K562 (cell line): Measurements from ENCODE around the gene H2AZ2. TPM values are rescaled to one million over a fixed set of nuclear protein-coding genes. Genes with fewer than 3 reads are reported as not detected.
A peak's percentile ranks its signal among the peaks of the same experiment; 100 is the strongest.

Source experiments
- BMI1 ChIP-seq: fragments of 150-350 bp; IDR thresholded peaks from 2 replicates; pipeline ENCODE4 v1.6.1; 2014; ENCODE audit warnings: low read length
- CC2D1A ChIP-seq: fragments of 450-650 bp; IDR thresholded peaks from 2 replicates; pipeline ENCODE4 v1.6.1; 2017; ENCODE audit warnings: mild to moderate bottlenecking
- E2F1 ChIP-seq: sonication (generic); formaldehyde crosslinking; IDR thresholded peaks from 2 replicates; pipeline ENCODE4 v1.8.1; 2023; ENCODE audit warnings: mild to moderate bottlenecking, missing genetic modification reagents, moderate library complexity
- ERF ChIP-seq: fragments of 450-650 bp; formaldehyde crosslinking; IDR thresholded peaks from 2 replicates; pipeline ENCODE4 v1.4.0; 2020; ENCODE audit warnings: mild to moderate bottlenecking, mixed read lengths
- ETV1 ChIP-seq: fragments of 450-650 bp; conservative IDR thresholded peaks from 2 replicates; pipeline ENCODE4 v1.6.1; 2016; ENCODE audit warnings: missing genetic modification characterization, control low read depth, low read depth, missing compliant biosample characterization
- NFIC ChIP-seq: fragments of 450-650 bp; IDR thresholded peaks from 2 replicates; pipeline ENCODE4 v1.6.1; 2017; ENCODE audit warnings: mild to moderate bottlenecking, inconsistent platforms
- NFRKB ChIP-seq: fragments of 450-650 bp; IDR thresholded peaks from 2 replicates; pipeline ENCODE4 v1.6.1; 2016; ENCODE audit warnings: low read depth
- NR2C2 ChIP-seq, 2 experiments: fragments of 200-800 bp in 1 of 2; sonication (Bioruptor generic) in 1 of 2; sonication (generic) in 1 of 2; formaldehyde crosslinking in 1 of 2; IDR thresholded peaks; 2 replicates each; pipeline versions ENCODE4 v1.6.1 to v1.8.0; 2016 to 2022; ENCODE audit warnings: mild to moderate bottlenecking in 1 of 2, missing compliant biosample characterization in 1 of 2, missing genetic modification characterization in 1 of 2, missing genetic modification reagents in 1 of 2
- PATZ1 ChIP-seq: fragments of 250-450 bp; sonication (Bioruptor Pico); IDR thresholded peaks from 2 replicates; pipeline ENCODE4 v1.5.0; 2020; ENCODE audit warnings: mild to moderate bottlenecking, borderline replicate concordance
- RBM34 ChIP-seq: fragments of 200-400 bp; formaldehyde crosslinking; IDR thresholded peaks from 2 replicates; pipeline ENCODE4 v1.6.1; 2018; ENCODE audit warnings: low read length, borderline replicate concordance; ENCODE audit not compliant: insufficient read depth
- RERE ChIP-seq: sonication (generic); formaldehyde crosslinking; IDR thresholded peaks from 2 replicates; pipeline ENCODE4 v1.8.0; 2023; ENCODE audit warnings: missing genetic modification reagents, mild to moderate bottlenecking, borderline replicate concordance
- TAL1 ChIP-seq: fragments of 450-650 bp; IDR thresholded peaks from 2 replicates; pipeline ENCODE4 v1.6.1; 2016; ENCODE audit warnings: mild to moderate bottlenecking
- TEAD1 ChIP-seq, 2 experiments: fragments of 450-650 bp in 1 of 2; sonication (generic) in 1 of 2; formaldehyde crosslinking; IDR thresholded peaks; 2 replicates each; pipeline versions ENCODE4 v1.4.0 to v1.8.0; 2020 to 2022; ENCODE audit warnings: mild to moderate bottlenecking in 2 of 2, missing genetic modification reagents in 1 of 2
- ZBTB12 ChIP-seq: fragments of 250-450 bp; sonication (Bioruptor Pico); IDR thresholded peaks from 2 replicates; pipeline ENCODE4 v1.4.0; 2020
- ZC3H11A ChIP-seq: IDR thresholded peaks from 2 replicates; pipeline ENCODE4 v1.6.1; 2012; ENCODE audit warnings: low read depth, low read length, improper control_type of control experiment
- ZFP36 ChIP-seq: fragments of 150-350 bp; IDR thresholded peaks from 2 replicates; pipeline ENCODE4 v1.6.1; 2018; ENCODE audit warnings: low read length, low read depth; ENCODE audit not compliant: partially characterized antibody
- ZNF57 ChIP-seq: fragments of 450-650 bp; formaldehyde crosslinking; IDR thresholded peaks from 2 replicates; pipeline ENCODE4 v1.4.0; 2020; ENCODE audit warnings: mild to moderate bottlenecking, moderate library complexity
- polyA plus RNA-seq, 8 experiments: library from polyadenylated mRNA; depleted of rRNA in 4 of 8; stranded (reverse) in 5 of 8; unstranded in 3 of 8; fragments of >200 nt; fragmentation: Nextera tagmentation in 2 of 8; fragmentation: Illumina TruSeq in 1 of 8; extraction: Ambion mirVana in 2 of 8; extraction: Trizol in 1 of 8; gene quantifications; 2 replicates each; pipeline versions ENCODE4 v1.2.1 to v1.2.3, GENCODE V29; 2011 to 2014; ENCODE audit warnings: inconsistent platforms in 1 of 8, missing spikeins in 1 of 8
- total RNA-seq, 7 experiments: library from RNA; depleted of rRNA in 6 of 7; stranded (reverse); fragments of >200 nt in 6 of 7; fragmentation: Illumina TruSeq in 2 of 7; extraction: Trizol in 2 of 7; gene quantifications; 2 replicates each; pipeline versions ENCODE4 v1.2.1 to v1.2.3, GENCODE V29; 2011 to 2021; ENCODE audit warnings: low replicate concordance in 1 of 7

Gene H2AZ2
- total and polyA plus RNA-seq, 9 of the 15 experiments (the other 6 are each of a cell fraction or from before 2014, with no cell fraction given) = 105 to 382 (median 286) TPM

- TF ChIP-seq RERE (CRISPR knock-in tag) (peak; percentile 59; the same call in 1 of the 2 replicates), ETV1 (no peak), NR2C2 (CRISPR knock-in tag; IDR thresholded peaks at IDR 0.05) (peak; percentile 55; the same call in 1 of the 2 replicates), NR2C2 (tag; IDR thresholded peaks at IDR 0.05) (peak; percentile 70), BMI1 (no peak), RBM34 (no peak), E2F1 (CRISPR knock-in tag) (peak; percentile 96), ZBTB12 (CRISPR knock-in tag) (no peak), CC2D1A (no peak), TEAD1 (CRISPR knock-in tag; IDR thresholded peaks at IDR 0.05) (peak; percentile 1 to 63; a peak in 1 of 4 replicates), PATZ1 (CRISPR knock-in tag) (no peak), ZNF57 (CRISPR knock-in tag) (no peak), ZFP36 (no peak), NFRKB (peak; percentile 88), ERF (peak; percentile 86; the same call in 1 of the 2 replicates), NFIC (peak; percentile 65), ZC3H11A (0 out of 2 replicates have a peak, but pooled peaks have one; percentile 39), TAL1 (no peak)
Measured at GRCh38 chr7:44796504-44797328, 51.2 kb downstream of the H2AZ2 start, which contains the start of gene PPIA (continued).
